ENCODE measurements around the gene FERMT3.

FERMT3 gene

DNA sequence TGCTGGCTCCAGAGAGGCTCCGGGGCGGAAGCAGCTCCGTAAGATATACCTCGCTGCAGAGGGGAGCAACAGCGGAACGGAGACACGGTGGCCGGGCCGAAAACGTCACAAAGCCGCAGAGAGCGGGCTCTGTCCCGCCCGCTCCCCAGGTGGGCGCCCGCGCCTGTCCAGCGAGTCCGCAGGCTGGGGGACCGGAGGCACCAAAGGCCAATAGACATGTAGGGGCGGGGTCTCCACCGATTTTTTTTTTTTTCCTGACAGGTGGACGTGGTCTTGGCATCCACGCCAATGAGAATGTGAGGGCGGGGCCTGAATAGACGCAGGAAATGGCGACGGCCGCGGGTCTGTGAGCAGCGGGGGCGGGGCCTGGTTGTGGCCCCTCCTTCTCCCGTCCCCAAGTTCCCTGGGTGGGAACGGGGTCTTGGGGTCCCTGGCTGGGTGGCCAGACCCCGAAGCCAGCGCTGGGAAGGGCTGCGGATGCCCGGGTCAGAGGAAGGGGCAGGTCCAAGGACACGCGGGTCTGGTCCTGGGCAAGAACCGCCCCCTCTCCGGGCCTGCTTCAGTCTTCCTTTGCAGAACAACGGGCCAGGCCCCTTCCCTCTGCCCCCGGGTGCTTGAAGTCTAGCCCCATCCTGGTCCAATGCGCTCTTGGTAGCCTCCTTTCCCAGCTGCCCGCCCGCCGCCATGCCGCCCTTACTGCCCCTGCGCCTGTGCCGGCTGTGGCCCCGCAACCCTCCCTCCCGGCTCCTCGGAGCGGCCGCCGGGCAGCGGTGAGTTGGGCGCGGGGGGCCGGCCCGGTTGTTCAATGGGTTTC, 23.9 kb downstream of the FERMT3 start, which contains the start of gene DNAJC4:
Gene DNAJC4 (plus strand): TSS at position 378 of the 814 bp plus-strand sequence. CDS start 307 bp downstream, at position 685.
- TF ChIP-seq ZFP3 (CRISPR knock-in tag; IDR thresholded peaks at IDR 0.05) (0 out of 2 replicates have a peak, but pooled peaks have one; percentile 30), ZFP30 (CRISPR knock-in tag; IDR thresholded peaks at IDR 0.05) (no peak)
- peak; percentile 59 for ATAC-seq

DNA sequence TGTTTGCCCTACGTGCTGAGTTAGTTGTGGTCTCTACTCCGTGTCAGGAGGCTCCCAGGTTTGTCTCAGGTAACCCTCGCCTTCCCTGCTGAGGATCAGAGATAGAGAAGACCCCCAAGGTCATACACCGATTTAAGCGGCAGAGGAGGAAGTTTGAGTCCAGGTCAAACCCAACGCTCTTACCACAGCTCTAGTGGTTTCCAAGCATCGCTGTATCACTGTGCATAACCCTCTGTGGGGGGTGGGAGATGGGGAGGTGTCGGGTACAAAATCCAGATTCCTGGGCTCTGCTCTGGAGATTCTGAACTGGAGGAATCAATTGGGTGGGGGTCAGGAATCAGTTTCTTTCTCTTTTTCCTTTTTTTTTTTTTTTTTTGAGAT, 24.5 kb downstream of the FERMT3 start:
- ATAC-seq = no peak
- TF ChIP-seq GLIS3 (CRISPR knock-in tag; IDR thresholded peaks at IDR 0.05) = no peak
- TF ChIP-seq OSR1 (CRISPR knock-in tag; IDR thresholded peaks at IDR 0.05) = no peak
- TF ChIP-seq TOX (CRISPR knock-in tag; IDR thresholded peaks at IDR 0.05; ENCODE audit: borderline replicate concordance) = no peak
- TF ChIP-seq ZC3H10 (CRISPR knock-in tag; IDR thresholded peaks at IDR 0.05) = no peak
- TF ChIP-seq ESRRG (CRISPR knock-in tag; IDR thresholded peaks at IDR 0.05) = no peak
- TF ChIP-seq, protein P1, sequence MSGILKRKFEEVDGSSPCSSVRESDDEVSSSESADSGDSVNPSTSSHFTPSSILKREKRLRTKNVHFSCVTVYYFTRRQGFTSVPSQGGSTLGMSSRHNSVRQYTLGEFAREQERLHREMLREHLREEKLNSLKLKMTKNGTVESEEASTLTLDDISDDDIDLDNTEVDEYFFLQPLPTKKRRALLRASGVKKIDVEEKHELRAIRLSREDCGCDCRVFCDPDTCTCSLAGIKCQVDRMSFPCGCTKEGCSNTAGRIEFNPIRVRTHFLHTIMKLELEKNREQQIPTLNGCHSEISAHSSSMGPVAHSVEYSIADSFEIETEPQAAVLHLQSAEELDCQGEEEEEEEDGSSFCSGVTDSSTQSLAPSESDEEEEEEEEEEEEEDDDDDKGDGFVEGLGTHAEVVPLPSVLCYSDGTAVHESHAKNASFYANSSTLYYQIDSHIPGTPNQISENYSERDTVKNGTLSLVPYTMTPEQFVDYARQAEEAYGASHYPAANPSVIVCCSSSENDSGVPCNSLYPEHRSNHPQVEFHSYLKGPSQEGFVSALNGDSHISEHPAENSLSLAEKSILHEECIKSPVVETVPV (CRISPR knock-in tag; IDR thresholded peaks at IDR 0.05) = no peak
- TF ChIP-seq ZNF70 (CRISPR knock-in tag; IDR thresholded peaks at IDR 0.05) = no peak
- no peak for TF ChIP-seq ZNF565 (CRISPR knock-in tag; conservative IDR thresholded peaks at IDR 0.05; ENCODE audit: low read depth)
- no peak for TF ChIP-seq RARB (CRISPR knock-in tag; IDR thresholded peaks at IDR 0.05)
- no peak for TF ChIP-seq TCF4 (CRISPR knock-in tag; IDR thresholded peaks at IDR 0.05; ENCODE audit: borderline replicate concordance)

DNA sequence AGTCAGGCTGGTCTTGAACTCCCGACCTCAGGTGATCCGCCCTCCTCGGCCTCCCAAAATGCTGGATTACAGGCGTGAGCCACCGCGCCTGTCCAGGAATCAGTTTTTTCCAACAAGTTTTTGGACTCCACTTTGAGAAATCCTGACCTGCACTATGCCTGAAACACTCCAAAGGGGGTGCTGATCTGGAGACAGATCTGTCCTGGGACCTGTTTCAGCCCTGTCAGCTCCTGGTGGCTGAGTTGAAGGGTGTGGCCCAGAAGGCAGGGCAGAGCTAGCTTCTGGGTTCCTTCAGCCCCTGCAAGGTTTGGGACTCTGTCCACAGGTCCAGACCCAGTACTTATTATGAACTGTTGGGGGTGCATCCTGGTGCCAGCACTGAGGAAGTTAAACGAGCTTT, 25.0 kb downstream of the FERMT3 start:
- no peak for TF ChIP-seq ISL1 (CRISPR knock-in tag; IDR thresholded peaks at IDR 0.05)
- no peak for TF ChIP-seq TOX (CRISPR knock-in tag; IDR thresholded peaks at IDR 0.05; ENCODE audit: borderline replicate concordance)
- TF ChIP-seq ARNTL (CRISPR knock-in tag; IDR thresholded peaks at IDR 0.05; ENCODE audit: borderline replicate concordance, low read depth) = no peak
- TF ChIP-seq GLIS3 (CRISPR knock-in tag; IDR thresholded peaks at IDR 0.05) = no peak
- TF ChIP-seq CSDC2 (CRISPR knock-in tag; IDR thresholded peaks at IDR 0.05) = no peak
- ATAC-seq = no peak

DNA sequence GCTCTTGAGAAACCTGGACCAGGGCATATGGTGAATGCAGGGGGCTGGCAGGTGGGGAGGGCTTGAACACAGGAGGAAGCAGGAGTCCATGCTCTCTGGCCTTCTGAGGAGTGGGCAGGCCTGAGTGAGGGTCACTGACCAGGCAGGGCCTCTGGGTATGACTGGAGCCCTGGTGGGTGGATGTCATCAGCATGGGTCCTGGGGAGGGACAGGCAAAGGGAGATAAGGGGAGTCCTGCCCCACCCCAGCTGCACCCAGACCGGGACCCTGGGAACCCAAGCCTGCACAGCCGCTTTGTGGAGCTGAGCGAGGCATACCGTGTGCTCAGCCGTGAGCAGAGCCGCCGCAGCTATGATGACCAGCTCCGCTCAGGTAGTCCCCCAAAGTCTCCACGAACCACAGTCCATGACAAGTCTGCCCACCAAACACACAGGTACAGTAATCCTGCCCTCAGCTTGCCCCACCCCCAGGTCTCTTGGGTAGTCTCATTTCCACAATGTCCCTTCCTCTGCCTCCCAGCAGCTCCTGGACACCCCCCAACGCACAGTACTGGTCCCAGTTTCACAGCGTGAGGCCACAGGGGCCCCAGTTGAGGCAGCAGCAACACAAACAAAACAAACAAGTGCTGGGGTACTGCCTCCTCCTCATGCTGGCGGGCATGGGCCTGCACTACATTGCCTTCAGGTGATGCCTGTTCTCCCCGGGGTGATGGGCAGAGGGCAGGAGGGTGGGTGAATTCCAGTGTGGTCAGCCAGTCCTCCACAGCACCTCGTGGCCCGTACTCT, 25.9 kb downstream of the FERMT3 start:
- ATAC-seq = no peak
- no peak for TF ChIP-seq ZNF70 (CRISPR knock-in tag; IDR thresholded peaks at IDR 0.05)
- TF ChIP-seq, protein P2, sequence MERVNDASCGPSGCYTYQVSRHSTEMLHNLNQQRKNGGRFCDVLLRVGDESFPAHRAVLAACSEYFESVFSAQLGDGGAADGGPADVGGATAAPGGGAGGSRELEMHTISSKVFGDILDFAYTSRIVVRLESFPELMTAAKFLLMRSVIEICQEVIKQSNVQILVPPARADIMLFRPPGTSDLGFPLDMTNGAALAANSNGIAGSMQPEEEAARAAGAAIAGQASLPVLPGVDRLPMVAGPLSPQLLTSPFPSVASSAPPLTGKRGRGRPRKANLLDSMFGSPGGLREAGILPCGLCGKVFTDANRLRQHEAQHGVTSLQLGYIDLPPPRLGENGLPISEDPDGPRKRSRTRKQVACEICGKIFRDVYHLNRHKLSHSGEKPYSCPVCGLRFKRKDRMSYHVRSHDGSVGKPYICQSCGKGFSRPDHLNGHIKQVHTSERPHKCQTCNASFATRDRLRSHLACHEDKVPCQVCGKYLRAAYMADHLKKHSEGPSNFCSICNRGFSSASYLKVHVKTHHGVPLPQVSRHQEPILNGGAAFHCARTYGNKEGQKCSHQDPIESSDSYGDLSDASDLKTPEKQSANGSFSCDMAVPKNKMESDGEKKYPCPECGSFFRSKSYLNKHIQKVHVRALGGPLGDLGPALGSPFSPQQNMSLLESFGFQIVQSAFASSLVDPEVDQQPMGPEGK (CRISPR knock-in tag; IDR thresholded peaks at IDR 0.05; ENCODE audit: borderline replicate concordance) = no peak
- TF ChIP-seq OSR1 (CRISPR knock-in tag; IDR thresholded peaks at IDR 0.05) = no peak
- TF ChIP-seq PPARA (CRISPR knock-in tag; IDR thresholded peaks at IDR 0.05; ENCODE audit: borderline replicate concordance) = no peak
- no peak for TF ChIP-seq SNAI2 (CRISPR knock-in tag; IDR thresholded peaks at IDR 0.05)
- TF ChIP-seq TCF4 (CRISPR knock-in tag; IDR thresholded peaks at IDR 0.05; ENCODE audit: borderline replicate concordance) = no peak
- TF ChIP-seq ESRRG (CRISPR knock-in tag; IDR thresholded peaks at IDR 0.05) = no peak
- TF ChIP-seq ZNF565 (CRISPR knock-in tag; conservative IDR thresholded peaks at IDR 0.05; ENCODE audit: low read depth) = no peak
- TF ChIP-seq ZC3H10 (CRISPR knock-in tag; IDR thresholded peaks at IDR 0.05) = no peak
- TF ChIP-seq TOX (CRISPR knock-in tag; IDR thresholded peaks at IDR 0.05; ENCODE audit: borderline replicate concordance) = no peak
- TF ChIP-seq ARNTL (CRISPR knock-in tag; IDR thresholded peaks at IDR 0.05; ENCODE audit: borderline replicate concordance, low read depth) = no peak
- no peak for TF ChIP-seq RARB (CRISPR knock-in tag; IDR thresholded peaks at IDR 0.05)
- TF ChIP-seq ISL1 (CRISPR knock-in tag; IDR thresholded peaks at IDR 0.05) = no peak

DNA sequence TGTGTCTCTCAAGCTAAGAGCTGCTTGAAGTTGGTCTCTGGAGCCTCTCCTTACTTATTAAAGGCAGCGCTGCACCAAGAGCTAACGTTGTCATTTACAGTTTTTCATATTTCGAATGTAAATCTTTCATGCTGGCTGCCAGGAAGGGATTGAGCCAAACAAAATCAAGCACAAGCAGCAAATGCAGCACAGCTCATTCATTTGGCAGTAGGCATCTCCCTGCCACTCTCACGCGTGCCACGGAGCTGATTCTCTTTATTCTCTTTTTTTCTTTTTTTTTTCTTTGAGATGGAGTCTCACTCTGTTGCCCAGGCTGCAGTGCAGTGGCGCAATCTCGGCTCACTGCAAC, 26.4 kb downstream of the FERMT3 start:
- TF ChIP-seq TOX (CRISPR knock-in tag; IDR thresholded peaks at IDR 0.05; ENCODE audit: borderline replicate concordance) = no peak
- TF ChIP-seq SNAI2 (CRISPR knock-in tag; IDR thresholded peaks at IDR 0.05) = no peak
- no peak for TF ChIP-seq PPARA (CRISPR knock-in tag; IDR thresholded peaks at IDR 0.05; ENCODE audit: borderline replicate concordance)
- no peak for TF ChIP-seq ZC3H10 (CRISPR knock-in tag; IDR thresholded peaks at IDR 0.05)
- no peak for TF ChIP-seq ARNTL (CRISPR knock-in tag; IDR thresholded peaks at IDR 0.05; ENCODE audit: borderline replicate concordance, low read depth)
- TF ChIP-seq, protein P2 (CRISPR knock-in tag; IDR thresholded peaks at IDR 0.05; ENCODE audit: borderline replicate concordance) = no peak
- ATAC-seq = no peak
